Activated CD4-positive, alpha-beta T cell treated with anti-CD3 and anti-CD28 coated beads for 48 hours (primary cell): ENCODE measurements around the gene MARVELD1.
A peak's percentile ranks its signal among the peaks of the same experiment; 100 is the strongest.

Experiments used
- DNase-seq: peaks from one replicate; pipeline ENCODE4 v3.0.0-alpha.2; 2020

The MARVELD1 gene

DNA sequence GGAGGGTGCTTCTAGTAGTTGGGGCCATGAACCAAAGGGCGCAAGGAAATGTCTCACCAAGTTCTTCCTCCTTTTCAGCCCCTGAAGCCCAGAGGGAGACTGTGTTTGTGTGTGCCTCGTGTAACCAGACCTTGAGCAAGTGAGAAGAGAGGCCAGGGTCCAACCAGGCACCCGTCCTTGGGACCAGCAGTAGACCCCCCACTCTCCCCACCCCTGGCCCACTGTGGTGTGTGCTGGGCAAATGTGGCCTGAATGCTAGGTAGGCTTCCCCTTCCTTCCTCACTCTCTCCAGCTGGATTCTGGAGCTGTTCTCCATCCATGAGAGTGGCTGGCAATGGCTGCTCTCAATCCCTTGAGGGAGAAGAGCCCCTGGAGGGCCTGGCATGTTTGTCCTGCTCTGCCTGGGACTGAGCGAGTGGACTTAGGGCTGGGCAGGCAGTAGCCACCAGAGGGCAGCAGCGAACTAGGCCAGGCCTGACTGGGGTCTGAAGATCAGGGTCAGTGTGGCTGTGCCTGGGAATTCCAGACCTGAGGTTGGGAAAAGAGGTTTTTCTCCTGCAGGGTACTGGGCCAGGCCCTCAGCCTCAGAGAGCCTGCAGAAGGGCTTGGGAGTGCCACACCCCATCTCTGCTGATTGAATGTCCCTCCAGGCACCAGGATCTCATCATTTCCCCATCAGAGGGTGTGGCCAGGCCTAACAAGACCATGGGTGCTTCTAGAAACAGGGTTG lies 45.8 kb downstream of the MARVELD1 start:
- peak; percentile 59 for DNase-seq

DNA sequence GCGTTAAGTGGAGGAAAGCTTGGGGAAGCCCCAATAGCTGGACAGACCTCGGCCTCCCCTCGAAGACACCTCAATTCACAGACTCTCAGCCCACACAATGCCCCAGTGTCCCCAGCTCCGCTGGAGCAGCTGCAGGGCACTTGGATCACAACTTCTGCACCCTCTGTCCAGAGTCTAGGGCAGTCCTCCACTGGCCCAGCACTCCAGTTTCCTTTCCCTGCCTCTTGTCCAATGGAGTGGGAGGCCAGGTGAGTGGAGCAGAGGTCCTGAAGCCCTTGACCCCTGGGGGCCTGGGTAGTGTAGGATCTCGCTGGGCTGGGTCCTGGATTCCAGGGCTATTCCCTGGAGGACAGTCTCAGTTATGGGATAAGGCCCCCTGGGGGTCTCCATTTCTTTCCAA lies 46.4 kb downstream of the MARVELD1 start:
- DNase-seq, result no peak

DNA sequence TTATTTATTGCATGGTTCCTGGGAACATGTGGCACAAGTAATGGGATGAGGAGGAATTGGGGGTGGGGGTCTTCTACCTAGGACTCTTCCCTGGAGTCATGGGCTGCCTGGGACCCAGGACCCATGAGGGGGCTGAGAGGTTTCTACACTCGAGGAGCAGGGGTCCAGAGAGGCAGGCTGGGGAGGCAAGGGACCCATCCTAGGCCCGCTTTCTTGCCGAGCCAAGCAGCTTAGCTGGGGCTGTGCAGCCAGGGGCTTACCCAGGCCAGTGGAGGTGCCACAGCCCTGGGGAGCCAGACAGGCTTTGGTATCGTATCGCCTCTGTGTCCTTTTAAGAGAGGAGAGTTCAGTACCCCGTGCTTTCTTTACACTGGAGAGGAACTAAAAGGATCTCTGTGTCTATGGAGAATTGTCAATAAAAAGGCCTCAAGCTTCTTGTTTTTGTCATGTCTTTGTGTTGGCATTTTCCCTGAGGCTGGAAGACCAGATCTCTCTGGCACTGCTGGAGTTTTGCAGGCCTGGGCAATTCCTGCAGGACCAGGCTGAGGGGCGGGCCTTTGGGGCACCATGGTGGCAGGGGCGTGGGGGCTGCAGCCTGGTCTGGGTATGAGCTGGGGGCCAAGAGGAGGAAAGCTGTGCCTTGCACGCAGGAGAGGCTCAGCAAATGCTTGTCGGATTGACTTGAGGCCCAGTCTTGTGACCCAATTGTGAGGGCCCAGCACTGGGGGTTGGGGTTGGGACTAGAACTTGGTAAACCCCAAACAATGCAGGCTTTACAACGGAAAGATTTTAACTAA lies 47.1 kb downstream of the MARVELD1 start:
- DNase-seq, result no peak

DNA sequence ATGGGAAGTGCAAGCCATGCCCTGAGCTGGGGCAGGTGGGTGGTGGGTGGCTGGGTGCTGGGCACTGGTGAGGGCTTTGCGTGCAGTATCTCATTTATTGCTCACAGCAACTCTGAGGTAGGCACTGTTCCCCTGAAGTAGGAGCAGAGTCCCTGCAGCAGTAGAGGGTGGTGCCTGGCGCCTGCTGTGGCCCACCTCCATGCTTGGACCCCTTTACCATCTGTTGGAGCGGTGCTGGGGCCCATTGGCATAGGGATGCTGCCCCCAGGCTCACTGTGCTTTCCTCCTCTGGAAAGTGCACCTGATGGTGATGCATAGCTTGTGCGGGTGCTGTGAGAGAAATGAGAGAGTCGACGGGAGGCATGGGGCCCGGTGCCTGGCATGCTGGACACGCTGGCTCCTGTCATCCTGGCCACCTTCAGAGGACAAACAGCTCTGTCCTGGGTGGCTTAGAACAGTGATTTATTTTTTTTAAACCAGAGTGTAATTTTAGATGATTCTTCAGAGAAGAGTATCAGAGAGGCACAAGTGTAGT lies 47.9 kb downstream of the MARVELD1 start:
- no peak for DNase-seq

DNA sequence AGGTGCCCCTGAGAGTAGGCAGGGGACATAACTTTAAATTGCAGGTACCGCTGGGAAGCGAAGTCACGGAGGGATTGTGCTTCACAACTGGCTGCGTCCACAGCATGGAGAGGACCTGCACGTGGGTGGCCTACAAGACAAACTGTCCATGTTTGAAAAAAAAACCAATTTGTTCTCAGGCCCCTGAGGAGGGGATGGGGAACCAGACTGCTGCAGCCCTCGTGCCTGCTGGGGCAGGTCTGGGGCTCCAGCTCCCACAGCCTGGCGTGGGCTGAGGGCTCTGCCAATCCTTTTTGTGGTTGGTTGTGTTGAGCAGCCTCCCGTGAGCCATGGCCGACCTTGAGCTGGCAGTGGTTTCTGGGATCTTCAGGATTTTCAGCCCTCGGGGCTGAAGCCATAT lies 48.5 kb downstream of the MARVELD1 start:
- no peak for DNase-seq

DNA sequence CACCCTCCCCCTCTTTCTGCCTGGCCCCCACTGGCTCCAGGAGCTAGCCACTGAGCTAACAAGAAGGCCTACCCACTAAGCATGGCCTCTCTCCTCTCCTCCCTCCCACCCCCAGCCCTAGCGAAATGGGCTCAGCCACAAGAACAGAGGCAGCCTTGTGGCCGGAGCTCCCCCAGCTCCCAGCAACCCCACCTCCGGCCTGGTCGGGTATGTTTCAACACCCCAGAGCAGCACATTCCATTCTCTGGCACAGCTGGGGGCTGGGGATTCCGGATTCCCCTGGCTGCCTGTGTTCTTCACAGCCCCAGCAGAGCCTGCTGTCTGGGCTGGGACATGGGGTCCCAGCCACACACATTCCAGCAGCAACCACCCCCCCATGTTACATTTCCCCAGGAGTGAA lies 49.3 kb downstream of the MARVELD1 start:
- DNase-seq, result no peak

DNA sequence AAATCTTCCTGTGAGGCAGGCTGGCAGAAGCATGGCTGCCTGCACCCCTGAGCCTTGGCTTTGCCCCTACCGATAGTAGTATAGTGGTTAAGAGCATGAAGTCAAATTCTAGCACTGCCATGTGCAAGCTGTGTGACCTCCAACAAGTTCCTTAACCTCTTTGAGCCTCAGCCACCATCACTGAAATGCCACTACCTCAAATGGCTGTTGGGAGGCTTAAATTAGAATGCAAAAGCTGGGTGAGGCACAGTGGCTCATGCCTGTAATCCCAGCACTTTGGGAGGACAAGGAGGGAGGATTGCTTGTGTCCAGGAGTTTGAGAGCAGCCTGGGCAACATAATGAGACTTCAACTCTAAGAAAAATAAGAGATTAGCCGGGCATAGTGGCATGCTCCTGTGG lies 49.9 kb downstream of the MARVELD1 start:
- DNase-seq, result no peak

DNA sequence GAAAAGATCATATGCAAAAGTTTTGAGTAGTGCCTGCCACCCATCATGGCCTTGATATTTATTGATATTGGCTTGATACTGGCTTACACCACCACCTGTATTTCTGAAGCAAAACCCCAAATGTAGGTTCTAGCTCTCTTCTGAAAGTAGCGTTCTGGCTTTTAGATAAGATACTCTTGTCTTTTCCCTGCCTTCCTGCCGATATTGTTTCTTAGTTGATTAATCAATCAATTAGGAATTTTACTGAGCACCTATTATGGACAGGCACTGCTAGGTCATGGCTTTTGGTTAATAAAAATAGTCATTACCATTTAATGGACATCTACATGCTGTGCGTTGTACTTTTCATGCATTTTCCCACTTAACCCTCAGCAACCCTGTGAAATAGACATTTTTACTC lies 50.4 kb downstream of the MARVELD1 start:
- no peak for DNase-seq

DNA sequence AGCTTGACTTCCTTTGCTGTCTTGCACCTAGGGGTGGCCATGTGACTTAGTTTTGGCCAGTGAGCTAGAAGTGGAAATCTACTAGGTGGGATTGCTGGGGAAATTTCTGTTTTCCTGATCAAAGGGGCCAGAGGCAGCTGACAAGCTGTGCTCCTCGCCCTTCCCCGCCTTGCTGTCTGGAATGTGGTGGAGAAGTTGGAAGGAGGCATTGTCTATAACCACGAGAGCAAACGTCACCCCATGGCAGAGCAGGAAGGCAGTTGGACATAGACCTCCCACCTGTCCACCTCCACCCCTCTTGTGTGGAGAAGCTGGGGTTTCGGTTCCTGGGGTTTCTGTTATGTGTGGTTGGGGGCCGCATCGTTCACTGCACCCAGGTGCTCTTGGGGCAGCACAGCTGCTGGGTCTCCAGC lies 51.0 kb downstream of the MARVELD1 start:
- DNase-seq, result no peak

DNA sequence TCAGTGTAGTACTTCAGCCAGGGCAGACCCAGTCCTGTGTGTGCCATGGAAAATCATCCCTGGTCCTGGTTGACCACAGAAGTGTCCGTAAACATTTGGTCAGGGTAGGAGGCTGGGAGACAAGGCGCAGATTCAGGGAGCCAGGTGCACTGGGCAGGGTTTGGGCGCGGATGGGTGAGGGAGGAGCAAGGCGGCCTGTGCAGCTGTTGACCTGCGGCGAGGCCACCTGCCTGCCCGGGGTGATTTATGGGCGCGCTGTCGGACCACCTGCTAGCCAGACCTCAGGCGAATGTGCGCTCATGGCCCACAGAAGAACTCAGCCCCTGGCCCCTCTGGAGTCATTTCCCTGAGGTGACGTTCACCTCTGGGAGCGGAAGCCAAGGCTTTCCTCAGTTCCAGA lies 51.7 kb downstream of the MARVELD1 start:
- no peak for DNase-seq

DNA sequence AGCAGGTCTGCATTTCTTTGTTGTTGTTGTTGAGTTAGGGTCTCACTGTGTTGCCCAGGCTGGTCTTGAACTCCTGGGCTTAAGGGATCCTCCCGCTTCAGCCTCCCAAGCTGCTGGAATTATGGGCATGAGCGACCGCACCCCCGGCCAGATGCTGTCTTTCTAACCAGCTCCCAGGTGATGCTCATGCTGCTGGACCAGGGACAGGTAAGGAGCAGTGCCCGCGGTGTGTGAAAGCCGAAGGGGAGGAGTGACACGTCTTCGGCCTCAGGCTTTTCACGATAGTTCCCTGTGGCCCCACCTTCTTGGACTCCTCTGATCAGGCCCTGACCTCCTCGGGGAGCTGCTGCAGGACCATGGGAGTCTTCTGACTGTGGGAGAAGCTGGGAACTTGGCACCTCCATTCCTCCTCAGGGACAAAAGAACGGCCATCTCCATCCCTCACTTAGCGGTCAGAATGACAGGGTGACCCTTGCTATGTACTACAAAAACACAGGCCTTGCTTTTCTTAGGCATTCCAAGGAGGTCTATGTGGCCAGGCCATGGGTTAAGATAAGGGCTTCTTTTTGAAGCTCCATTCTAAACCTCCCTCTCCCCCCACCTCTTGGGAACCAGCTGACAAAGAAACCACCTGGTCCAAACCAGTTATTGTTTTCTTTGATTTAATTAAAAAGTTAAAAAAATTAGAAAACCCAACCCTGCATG lies 52.7 kb downstream of the MARVELD1 start:
- no peak for DNase-seq

DNA sequence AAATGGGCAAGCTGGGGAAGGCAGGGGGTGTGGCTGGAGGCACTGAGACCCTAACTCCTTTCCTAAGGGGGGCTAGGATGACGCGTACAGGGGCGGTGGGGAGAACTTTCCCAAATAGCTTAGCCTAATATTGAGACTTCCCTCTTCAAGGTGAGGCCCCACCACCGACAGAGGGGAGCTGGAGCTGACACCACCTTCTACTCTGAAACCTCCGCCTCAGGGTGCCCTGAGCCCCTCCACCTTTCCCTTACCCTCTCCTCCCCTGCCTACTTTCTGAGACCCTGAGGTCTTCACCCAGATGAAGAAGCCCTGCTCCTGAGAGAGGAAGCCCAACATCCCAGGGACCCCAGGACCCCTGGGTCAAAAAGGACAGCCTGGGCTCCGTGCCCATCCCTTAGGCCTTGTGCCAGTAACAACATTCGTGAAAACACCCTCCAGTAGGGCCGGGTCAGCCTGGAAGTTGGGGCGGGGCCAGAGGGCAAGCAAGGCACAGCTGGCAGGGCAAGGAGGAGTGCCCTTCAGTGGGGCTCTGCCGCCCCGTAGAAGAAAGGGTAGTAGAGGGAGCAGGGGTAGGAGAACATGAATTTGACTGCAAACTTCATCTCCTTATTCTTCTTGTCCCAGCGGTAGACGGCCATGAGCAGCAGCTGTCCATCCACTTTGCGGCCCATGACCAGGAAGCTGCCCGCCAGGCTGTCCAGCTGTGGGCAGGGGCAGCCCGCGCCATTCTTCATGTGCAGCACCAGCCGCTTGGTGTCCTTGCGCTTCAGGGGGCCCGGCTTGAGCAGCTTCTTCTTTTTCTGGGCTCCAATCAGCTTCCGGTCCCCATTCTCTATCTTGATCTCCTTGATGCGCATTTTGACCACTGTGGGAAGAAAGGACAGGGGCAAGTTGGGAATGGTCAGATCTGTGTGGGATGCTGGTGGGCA lies 53.7 kb downstream of the MARVELD1 start:
- DNase-seq, result no peak
